Umbilical cord (tissue), 2 donors: ENCODE measurements around the gene PLIN4. TPM values are rescaled to one million over a fixed set of nuclear protein-coding genes. Genes with fewer than 3 reads are reported as not detected.
"Not testable (repeated sequence)": the region's sequence is repeated elsewhere in the genome, so short reads cannot be mapped to it uniquely, and the experiment has no call there.

ENCODE experiments used
- DNase-seq: peaks from one replicate; pipeline ENCODE4 v3.0.0-alpha.2; 2015; ENCODE audit warnings: low spot score
- total RNA-seq: library from RNA; depleted of rRNA; stranded (reverse); fragments of >200 nt; gene quantifications from one replicate; pipeline ENCODE4 v1.2.3, GENCODE V29; 2014; ENCODE audit warnings: low replicate concordance; ENCODE audit not compliant: insufficient read depth

PLIN4 gene, protein sequence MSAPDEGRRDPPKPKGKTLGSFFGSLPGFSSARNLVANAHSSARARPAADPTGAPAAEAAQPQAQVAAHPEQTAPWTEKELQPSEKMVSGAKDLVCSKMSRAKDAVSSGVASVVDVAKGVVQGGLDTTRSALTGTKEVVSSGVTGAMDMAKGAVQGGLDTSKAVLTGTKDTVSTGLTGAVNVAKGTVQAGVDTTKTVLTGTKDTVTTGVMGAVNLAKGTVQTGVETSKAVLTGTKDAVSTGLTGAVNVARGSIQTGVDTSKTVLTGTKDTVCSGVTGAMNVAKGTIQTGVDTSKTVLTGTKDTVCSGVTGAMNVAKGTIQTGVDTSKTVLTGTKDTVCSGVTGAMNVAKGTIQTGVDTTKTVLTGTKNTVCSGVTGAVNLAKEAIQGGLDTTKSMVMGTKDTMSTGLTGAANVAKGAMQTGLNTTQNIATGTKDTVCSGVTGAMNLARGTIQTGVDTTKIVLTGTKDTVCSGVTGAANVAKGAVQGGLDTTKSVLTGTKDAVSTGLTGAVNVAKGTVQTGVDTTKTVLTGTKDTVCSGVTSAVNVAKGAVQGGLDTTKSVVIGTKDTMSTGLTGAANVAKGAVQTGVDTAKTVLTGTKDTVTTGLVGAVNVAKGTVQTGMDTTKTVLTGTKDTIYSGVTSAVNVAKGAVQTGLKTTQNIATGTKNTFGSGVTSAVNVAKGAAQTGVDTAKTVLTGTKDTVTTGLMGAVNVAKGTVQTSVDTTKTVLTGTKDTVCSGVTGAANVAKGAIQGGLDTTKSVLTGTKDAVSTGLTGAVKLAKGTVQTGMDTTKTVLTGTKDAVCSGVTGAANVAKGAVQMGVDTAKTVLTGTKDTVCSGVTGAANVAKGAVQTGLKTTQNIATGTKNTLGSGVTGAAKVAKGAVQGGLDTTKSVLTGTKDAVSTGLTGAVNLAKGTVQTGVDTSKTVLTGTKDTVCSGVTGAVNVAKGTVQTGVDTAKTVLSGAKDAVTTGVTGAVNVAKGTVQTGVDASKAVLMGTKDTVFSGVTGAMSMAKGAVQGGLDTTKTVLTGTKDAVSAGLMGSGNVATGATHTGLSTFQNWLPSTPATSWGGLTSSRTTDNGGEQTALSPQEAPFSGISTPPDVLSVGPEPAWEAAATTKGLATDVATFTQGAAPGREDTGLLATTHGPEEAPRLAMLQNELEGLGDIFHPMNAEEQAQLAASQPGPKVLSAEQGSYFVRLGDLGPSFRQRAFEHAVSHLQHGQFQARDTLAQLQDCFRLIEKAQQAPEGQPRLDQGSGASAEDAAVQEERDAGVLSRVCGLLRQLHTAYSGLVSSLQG (N-terminal part only)
- 0.96 TPM for total RNA-seq

GRCh38 chr19:4518345-4519171 is at the start of gene PLIN4:
Gene PLIN4, minus strand, starts transcription at chr19:4518486. Its CDS starts 214 bp downstream, at chr19:4518272.
- no peak for DNase-seq

DNA sequence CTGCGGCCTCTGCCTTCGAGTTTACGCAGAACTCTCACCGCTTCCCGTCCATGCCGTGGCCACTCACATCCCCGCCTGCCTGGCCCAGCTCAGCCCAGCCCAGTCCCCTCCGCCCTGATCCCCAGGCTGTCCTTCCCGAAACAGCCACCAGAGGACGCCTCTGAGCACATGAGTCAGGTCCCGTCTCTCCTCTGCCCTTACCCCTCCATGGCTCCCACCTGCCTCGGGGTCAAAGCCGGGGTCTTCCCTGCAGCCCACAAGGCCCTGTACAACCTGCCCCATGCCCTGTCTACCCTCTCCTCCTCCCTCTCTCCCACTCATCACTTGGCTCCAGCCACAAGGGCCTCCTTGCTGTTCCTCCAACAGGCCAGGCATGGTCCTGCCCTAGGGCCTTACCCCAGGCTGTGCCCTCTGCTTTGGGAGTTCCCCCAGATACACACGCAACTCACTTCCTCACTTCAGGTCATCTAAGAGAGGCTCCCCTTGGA is 49.3 kb upstream of the PLIN4 start:
- DNase-seq, result peak; percentile 29

DNA sequence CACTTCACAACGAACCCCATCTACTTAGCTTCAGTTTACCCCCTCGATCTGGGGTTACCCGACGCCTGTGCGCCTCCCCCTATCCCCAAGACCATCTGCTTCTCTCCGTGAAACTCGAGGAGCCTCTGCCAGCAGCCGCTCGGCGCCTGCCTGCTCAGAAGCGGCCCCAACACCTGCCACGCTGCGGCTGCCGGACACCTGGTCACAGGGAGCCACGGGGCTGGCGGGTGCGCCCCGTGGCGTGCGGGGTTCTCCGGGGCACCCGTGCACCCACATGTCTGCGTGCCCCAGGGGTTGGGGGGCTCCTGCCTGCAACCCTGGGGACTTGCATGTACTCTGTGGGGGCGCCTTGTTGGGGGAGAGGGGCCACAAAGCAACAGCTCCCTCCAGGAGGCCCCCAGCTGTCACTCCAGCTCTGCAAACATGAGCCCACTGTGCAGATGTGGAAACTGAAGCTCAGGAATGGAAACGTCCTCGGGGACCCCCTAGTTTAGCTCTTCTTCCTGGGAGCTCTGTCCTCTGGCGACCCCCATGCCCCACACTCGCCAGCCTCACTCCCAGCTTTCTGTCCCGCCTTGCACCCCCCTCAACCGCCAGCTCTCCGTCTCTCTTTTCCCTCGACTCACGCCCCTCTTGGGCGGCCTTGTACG is 48.2 kb upstream of the PLIN4 start:
- no peak for DNase-seq

GRCh38 chr19:4563562-4563961 is 45.3 kb upstream of the PLIN4 start:
- DNase-seq, result not testable (repeated sequence)

DNA sequence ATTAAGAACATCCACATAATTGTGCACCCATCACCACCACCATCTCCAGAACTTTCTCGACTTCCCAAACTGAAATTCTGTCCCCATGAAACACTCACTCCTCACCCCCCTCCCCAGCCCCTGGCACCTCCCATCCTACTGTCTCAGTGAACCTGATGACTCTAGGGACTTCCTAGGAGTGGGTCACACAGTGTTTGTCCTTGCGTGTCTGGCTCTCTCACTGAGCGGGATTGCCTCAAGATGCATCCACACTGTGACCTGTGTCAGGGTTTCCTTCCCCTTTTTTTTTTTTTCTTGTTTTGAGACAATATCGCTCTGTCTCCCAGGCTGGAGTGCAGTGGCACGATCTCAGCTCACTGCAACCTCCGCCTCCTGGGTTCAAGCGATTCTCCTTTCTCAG is 43.8 kb upstream of the PLIN4 start:
- not testable (repeated sequence) for DNase-seq

- DNase-seq, result no peak
These were observed 41.3 kb upstream of the PLIN4 start, which contains the start of gene SEMA6B for GRCh38 chr19:4559569-4559968. Gene SEMA6B, minus strand, starts transcription at chr19:4559684. Its CDS starts 1,227 bp downstream, at chr19:4558457.

- DNase-seq, result no peak
These were observed 40.0 kb upstream of the PLIN4 start for GRCh38 chr19:4557971-4558941.

DNA sequence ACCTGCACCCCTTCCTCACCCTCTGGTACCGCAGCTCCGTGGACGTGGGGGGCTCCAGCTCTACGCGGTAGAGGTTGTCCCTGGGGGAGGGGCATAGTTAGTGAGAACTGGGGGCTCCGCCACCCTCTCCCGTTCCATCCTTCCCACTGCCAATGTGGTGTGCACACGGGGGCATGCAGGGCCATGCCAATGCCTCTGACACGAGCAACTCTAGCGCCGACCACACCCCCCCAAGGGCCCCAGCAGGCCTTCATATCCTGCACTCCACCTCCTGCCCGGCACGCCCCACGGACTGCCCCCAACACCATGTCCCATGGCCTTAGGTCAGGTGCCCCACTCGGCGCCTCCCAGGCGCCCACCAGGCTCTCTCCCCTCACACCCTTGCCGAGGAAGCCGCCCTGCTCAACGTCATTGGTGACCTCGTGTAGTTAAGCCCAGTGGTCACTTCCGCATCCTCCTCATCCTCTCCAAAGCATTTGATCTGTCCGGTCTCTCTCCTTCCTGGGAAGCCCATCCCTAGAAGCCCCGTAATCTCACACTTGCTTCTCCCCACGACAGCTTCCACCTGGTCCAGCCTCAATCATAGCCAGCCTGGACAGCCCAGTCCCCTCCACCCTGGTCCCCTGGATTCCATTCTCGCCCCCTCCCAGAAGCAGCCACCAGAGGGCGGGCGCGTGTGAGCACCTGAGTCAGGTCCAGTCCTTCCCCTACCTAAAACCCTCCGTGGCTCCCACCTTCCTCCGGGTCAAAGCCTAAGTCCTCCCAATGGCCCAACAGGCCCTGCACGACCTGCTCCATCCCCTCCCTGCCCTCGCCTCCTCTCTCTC is 39.1 kb upstream of the PLIN4 start:
- no peak for DNase-seq

DNA sequence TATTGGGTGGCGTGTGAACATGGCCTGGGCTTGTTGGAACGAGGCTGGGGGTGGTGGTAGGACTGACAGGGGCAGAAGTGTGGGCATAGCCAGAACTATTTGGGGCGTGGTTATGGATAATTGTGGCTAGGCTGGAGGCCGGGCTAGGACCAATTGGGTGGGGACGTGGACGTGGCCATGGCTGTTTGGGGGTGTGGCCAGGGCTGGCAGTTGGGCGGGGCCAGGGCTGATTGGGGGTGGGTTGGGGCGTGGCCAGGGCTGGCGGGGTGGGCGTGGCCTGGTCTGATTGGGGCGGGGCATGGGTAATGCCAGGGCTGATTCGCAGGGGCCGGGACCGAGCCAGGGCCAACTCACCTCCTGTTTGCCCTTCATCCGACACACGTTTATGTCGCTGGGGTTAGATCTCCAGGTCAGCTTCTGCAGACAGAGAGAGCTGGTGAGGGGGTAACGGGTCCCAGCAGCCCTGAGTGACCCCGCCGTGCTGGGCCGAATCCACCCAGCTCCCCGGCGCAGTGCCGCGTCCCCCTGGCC is 38.4 kb upstream of the PLIN4 start:
- no peak for DNase-seq

DNA sequence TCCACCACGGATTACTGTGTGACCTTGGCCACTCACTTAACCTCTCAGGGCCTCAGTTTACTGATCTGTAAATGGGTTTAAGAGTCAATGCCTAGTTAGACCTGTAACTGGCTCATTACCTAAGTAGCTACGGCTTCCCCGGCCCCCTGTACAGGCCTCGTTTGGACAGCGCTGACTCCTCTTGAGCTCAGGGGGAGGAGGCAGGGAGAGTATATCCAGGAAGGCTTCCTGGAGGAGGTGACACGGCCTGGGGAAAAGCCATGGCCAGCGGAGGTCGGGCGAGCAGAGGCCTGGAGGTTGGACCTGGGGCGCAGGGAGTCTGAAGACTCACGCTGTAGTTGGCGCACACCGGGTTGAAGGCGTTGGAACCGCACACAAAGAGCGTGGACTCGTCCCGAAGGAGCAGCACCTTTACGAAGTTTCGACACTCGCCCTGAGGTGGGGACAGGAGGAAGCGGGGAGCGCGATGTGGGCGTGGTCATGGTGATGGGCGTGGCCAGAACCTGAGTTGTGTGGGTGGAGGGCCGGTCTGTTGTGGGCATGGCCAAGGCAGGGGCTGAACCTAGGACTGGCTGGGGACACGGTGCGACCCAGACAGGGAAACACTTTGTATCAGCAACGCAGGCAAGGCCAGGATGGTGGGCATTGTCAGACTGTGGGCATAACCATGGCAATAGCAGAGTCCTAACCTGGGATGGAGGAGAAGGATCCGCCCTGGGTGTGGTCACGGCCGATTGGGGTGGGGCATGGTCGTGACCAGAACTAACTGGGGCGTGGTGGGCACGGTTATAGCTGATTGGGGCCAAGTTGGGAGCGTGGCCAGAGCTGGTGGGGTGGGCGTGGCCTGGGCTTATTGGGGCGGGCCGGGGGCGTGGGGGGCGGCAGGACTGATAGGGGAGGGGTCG is 37.6 kb upstream of the PLIN4 start:
- DNase-seq, result no peak

DNA sequence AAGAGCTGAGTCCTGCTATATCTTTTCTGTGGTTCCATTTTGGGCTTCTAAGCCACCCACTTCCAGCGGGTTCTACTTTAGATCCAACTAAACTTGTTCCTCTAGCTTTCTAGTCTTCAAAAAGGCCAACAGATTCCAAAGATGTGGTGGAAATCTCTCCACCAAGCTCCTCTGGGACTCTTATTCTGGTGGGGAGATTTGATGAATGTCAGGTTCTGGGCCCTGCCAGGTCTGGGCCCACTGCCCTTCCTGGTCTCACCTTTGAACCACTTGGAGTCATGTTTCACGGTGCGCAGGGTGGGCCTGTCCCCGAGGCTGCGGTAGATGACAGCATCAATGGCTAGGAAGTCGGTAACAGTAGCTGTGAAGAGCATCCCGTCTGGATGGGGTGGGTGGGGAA is 36.4 kb upstream of the PLIN4 start:
- no peak for DNase-seq

DNA sequence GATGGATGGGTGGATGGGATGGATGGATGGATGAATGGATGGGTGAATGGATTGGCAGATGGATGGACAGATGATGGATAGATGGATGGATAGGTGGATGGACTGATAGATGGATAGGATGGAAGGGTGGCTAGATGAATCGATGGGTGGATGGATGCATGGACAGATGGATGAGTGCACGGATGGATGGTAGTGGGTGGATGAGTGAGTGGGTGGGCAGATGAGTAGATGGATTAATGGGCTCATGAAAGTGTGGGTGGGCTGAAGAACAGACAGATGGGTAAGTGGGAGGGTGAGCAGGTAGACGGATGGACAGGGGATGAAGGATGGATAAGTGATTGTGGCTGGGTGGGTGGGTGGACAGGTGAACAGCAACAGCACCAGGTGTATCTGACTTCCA is 35.5 kb upstream of the PLIN4 start:
- no peak for DNase-seq

GRCh38 chr19:4553092-4553695 is 34.9 kb upstream of the PLIN4 start:
- DNase-seq, result no peak

GRCh38 chr19:4552525-4552819 is 34.2 kb upstream of the PLIN4 start:
- no peak for DNase-seq

DNA sequence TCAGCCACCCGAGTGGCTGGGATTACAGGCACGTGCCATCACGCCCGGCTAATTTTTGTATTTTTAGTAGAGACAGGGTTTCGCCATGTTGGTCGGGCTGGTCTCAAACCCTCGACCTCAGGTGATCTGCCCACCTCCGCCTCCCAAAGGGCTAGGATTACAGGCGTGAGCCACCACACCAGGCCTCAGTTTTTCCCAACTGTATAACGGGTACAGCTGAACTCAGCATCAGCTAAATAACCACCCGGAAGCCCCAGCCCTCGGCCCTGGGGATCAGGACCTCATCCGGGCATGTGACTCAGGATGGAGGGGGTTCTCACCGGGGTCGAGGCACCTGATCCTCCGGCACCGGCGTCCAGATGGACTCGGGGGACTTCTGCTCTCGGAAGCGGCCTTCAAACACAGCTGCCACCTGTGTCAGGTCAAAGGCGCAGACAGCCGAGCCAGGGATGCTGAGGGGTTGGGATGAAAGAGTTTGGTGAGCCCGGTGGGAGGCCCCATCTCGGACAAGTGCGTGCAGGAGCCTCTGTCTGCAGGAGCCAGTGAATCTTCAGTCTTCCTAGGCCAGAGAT is 32.3 kb upstream of the PLIN4 start:
- DNase-seq, result no peak

DNA sequence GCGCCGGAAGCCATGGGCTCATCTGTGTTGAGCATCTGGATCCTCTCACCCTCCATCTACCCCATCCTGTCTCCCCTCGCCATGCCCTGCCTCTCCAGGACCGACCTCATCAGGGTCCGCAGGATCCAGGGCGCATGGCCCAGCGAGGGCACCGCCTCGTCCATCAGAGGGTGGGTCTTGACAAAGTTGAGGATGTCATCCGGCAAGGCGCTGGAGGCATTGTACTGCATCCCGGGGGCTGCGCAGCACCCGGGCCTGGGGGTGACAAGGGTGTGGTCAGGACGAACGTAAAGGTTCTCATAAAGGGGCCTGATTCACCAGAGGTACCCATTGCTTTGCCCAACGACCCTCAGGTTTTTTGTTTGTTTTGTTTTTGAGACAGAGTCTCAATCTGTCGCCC is 31.7 kb upstream of the PLIN4 start:
- DNase-seq, result no peak
